Sigmoid colon (tissue), 7 donors: ENCODE data around the gene TNC. TPM values are rescaled to one million over a fixed set of nuclear protein-coding genes. Genes with fewer than 3 reads are reported as not detected.

Experiments used
- DNase-seq: peaks from one replicate; pipeline ENCODE4 v3.0.0-alpha.2; 2019
- H3K27ac ChIP-seq, 4 donors: fragments of 200-600 bp; sonication (generic); one replicate each; pipeline ENCODE4 v1.5.1; 2016 to 2019; ENCODE audit warnings: mild to moderate bottlenecking in 1 of 4
- H3K27me3 ChIP-seq, 3 donors: fragments of 200-600 bp; sonication (generic); one replicate each; pipeline ENCODE4 v1.5.1; 2019; ENCODE audit warnings: mild to moderate bottlenecking in 1 of 3
- H3K36me3 ChIP-seq, 4 donors: fragments of 200-600 bp; sonication (generic); one replicate each; pipeline ENCODE4 v1.5.1; 2016 to 2019
- H3K4me1 ChIP-seq, 4 donors: fragments of 200-600 bp; sonication (generic); one replicate each; pipeline ENCODE4 v1.5.1; 2017 to 2019
- H3K4me3 ChIP-seq, 4 donors: fragments of 200-600 bp; sonication (generic); one replicate each; pipeline ENCODE4 v1.5.1; 2017 to 2019; ENCODE audit warnings: mild to moderate bottlenecking in 2 of 4, moderate library complexity in 1 of 4
- H3K9me3 ChIP-seq, 4 donors: fragments of 200-600 bp in 3 of 4; sonication (generic) in 3 of 4; one replicate each; pipeline versions ENCODE4 v1.5.1 to v1.6.1; 2013 to 2019
- EP300 ChIP-seq, 4 donors: sonication (generic); formaldehyde crosslinking; IDR thresholded peaks; one replicate each; pipeline ENCODE4 v1.6.1; 2017; ENCODE audit warnings: antibody characterized with exemption in 4 of 4
- POLR2A ChIP-seq, 2 donors: fragments of 450-650 bp; IDR thresholded peaks; one replicate each; pipeline ENCODE4 v1.6.1; 2016; ENCODE audit warnings: antibody characterized with exemption in 2 of 2, mild to moderate bottlenecking in 2 of 2, moderate library complexity in 2 of 2
- POLR2AphosphoS5 ChIP-seq, 4 donors: sonication (generic); formaldehyde crosslinking; IDR thresholded peaks; one replicate each; pipeline ENCODE4 v1.6.1; 2017; ENCODE audit warnings: antibody characterized with exemption in 4 of 4
- WGBS, 2 donors: extraction: QIAGEN DNeasy Blood & Tissue Kit; methylation state at CpG; one replicate each; pipeline ENCODE4 v1.1.7; 2013; 5-methylcytosine and 5-hydroxymethylcytosine counted together
- intact Hi-C: fragments of 100-400 bp; cut with DNase I; formaldehyde crosslinking; loops from one replicate; pipeline ENCODE4 v1.15.1; 2023
- polyA plus RNA-seq, 3 donors: library from polyadenylated mRNA; stranded (reverse); fragments of 200-250 nt; gene quantifications; one replicate each; pipeline ENCODE4 v1.2.3, GENCODE V29; 2013
- total RNA-seq, 4 donors: library from RNA; depleted of rRNA; stranded (reverse); fragments of >200 nt; gene quantifications; one replicate each; pipeline ENCODE4 v1.1.0, GENCODE V29; 2016
- TF ChIP-seq, protein P1 (sequence below), 4 experiments: fragments of 450-650 bp in 3 of 4; fragments of 200-600 bp in 1 of 4; IDR thresholded peaks; one replicate each; pipeline ENCODE4 v1.5.1; 2016 to 2019; ENCODE audit warnings: antibody characterized with exemption in 4 of 4, mild to moderate bottlenecking in 3 of 4, moderate library complexity in 2 of 4
- donor health status: healthy with polysubstance abuse.
- donor health status: Bipolar disorder and iron deficiency.
- donor health status: healthy.

The TNC gene
- total and polyA plus RNA-seq, 7 donors: 0.69 to 742 (median 127) TPM

DNA sequence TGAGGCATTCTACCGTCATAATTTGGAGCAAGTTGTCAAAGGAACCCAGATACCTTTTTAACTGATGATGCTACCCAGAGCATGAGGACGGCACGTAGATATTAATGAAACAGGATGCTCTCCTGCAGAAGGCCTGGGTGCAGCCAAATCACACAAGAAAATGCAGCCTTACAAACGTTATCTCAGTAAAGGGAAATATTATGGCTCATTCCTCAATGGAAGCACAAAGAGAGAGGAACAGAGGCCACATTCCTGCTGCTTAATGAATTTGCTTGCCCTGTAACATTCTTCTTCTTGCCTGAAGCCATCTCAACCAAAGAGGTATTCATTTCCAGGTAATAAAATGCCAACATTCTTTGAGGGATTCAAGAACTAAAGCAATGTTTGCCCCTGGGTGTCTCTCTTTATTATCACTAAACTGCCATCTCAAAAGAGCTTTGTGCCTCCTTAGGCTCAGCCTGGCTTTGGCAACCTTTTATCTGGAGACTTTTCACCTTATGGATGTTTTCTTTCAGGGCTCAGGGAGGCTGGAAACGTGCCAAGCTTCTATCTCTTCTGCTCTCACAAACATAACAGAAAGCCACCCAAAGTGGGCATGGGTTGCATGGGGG lies 92.9 kb downstream of the TNC start:
- no peak for DNase-seq
- intact Hi-C loops: loop anchor here (5.0 kb wide), 2 partner anchors 37 to 92 kb away; partner anchors contain the start of gene TNC
- peak in 2 of 4 donors; percentile 17 to 51 for TF ChIP-seq POLR2AphosphoS5 (IDR thresholded peaks at IDR 0.05)
- TF ChIP-seq POLR2A (IDR thresholded peaks at IDR 0.05): no peak
- Histone ChIP-seq H3K27me3 (no peaks in the 10 kb centered on the region), H3K27ac (peak overlapping the region; percentile 23 to 90 (median 71)), H3K4me1 (peaks cover 0 to 45% (median 9%) of the 10 kb centered on the region in 4 donors), H3K9me3 (no peaks in the 10 kb centered on the region), H3K4me3 (no peak overlapping the region), H3K36me3 (peaks cover 21 to 100% (median 67%) of the 10 kb centered on the region in 4 donors)
- WGBS, 2 donors: 71 to 83% methylated on average over 5 of the region's 5 CpGs

DNA sequence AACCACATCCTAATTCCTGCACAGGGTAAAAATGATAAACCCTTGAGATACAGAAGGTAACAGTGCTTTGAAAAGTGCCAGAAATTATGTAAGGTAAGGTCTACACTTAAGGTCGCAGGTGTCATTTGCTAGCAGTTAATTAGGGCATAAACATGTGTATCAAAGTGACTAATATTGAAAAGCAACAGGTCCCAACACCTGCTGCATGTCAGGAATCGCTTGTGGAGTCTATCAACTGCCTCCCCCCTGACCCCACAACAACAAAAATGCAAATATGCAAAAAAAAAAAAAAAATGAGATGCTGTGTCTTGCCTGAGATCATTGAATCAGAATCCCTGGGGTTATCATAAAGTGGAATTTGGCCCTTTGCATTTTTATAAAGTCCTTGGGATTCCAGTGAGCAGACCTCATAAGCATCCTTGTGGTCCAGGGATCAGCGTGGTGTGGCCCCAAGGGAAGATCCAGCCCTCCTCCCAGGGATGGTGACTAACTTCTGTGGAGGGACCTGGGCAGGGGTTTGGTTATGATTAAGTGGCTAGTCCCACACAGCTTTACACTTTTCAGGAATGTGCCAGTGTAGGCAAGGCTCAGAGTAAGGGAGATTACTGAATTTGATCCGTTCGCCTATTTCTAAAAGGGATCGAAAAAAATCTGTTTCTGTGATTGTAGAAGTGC lies 95.1 kb downstream of the TNC start:
- no peak for DNase-seq
- no peaks in the 10 kb centered on the region for H3K27me3 ChIP-seq
- peak overlapping the region in 3 of 4 donors; percentile 52 to 90 (median 90) for H3K27ac ChIP-seq
- WGBS, 2 donors: 87 to 88% methylated on average over 6 of the region's 6 CpGs
- H3K4me3 ChIP-seq: no peak overlapping the region
- intact Hi-C loops: loop anchor here (5.0 kb wide), 2 partner anchors 39 to 94 kb away; partner anchors contain the start of gene TNC
- peaks cover 0 to 65% (median 28%) of the 10 kb centered on the region in 4 donors for H3K4me1 ChIP-seq
- peaks cover 11 to 80% (median 54%) of the 10 kb centered on the region in 4 donors for H3K36me3 ChIP-seq
- TF ChIP-seq, protein P1, sequence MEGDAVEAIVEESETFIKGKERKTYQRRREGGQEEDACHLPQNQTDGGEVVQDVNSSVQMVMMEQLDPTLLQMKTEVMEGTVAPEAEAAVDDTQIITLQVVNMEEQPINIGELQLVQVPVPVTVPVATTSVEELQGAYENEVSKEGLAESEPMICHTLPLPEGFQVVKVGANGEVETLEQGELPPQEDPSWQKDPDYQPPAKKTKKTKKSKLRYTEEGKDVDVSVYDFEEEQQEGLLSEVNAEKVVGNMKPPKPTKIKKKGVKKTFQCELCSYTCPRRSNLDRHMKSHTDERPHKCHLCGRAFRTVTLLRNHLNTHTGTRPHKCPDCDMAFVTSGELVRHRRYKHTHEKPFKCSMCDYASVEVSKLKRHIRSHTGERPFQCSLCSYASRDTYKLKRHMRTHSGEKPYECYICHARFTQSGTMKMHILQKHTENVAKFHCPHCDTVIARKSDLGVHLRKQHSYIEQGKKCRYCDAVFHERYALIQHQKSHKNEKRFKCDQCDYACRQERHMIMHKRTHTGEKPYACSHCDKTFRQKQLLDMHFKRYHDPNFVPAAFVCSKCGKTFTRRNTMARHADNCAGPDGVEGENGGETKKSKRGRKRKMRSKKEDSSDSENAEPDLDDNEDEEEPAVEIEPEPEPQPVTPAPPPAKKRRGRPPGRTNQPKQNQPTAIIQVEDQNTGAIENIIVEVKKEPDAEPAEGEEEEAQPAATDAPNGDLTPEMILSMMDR (IDR thresholded peaks at IDR 0.05): no peak
- TF ChIP-seq EP300 (IDR thresholded peaks at IDR 0.05): no peak
- TF ChIP-seq POLR2AphosphoS5 (IDR thresholded peaks at IDR 0.05): peak in 1 of 4 donors; percentile 8
- no peak for TF ChIP-seq POLR2A (IDR thresholded peaks at IDR 0.05)
- no peaks in the 10 kb centered on the region for H3K9me3 ChIP-seq

DNA sequence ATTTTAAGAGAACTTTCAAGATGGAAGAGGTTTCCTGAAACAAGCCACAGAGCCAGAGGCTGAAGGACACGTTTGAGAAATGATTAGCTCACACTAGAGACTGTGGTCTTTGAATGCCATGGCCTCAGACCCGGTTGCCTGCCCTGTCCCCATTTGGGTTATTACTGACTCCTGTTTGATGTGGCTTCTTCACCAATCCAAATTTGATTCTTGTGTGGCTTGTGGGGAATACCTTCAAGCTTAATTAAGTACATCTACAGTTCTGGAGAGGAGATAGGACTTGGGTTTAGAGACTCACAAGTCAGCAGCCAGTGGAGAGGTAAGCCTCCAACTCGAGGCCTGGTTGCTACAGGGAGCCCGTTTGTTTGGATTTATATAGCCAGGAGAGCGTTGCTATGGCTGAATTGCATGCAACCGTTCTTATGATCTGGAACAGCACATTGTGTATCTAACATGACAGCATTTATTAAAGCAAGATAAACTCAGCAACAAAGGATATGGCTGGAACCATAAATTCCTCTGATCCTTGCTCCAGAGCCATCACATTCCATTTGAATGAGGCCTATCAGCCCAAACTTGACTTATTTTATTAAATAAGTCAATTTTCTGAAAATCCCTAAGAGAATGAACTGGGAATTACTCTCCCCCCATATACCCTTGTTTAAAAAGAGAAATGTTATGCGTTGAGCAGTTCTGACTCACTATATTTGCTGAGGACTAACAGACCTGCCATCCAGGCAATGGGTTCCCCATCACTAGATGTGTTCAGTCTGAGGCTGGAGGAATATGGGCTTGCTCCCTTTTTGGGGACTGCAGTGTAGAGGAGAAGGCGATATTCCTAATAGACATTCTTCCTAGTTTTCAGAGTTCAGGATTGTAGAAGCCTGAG lies 99.2 kb downstream of the TNC start:
- intact Hi-C loops: loop anchor here (5.0 to 10.0 kb wide), 6 partner anchors 129 to 676 kb away; no protein-coding TSS in a partner anchor
- 33 to 55% methylated on average over 8 of the region's 8 CpGs for WGBS, 2 donors
- H3K4me1 ChIP-seq: peaks cover 0 to 61% (median 46%) of the 10 kb centered on the region in 4 donors
- no peaks in the 10 kb centered on the region for H3K9me3 ChIP-seq
- H3K36me3 ChIP-seq: peaks cover 10 to 39% (median 30%) of the 10 kb centered on the region in 4 donors
- no peak overlapping the region for H3K4me3 ChIP-seq
- no peaks in the 10 kb centered on the region for H3K27me3 ChIP-seq
- TF ChIP-seq, protein P1 (IDR thresholded peaks at IDR 0.05): no peak
- TF ChIP-seq EP300 (IDR thresholded peaks at IDR 0.05) (peak; percentile 96 to 99 (median 98)), POLR2AphosphoS5 (IDR thresholded peaks at IDR 0.05) (peak; percentile 86 to 94 (median 92)), POLR2A (IDR thresholded peaks at IDR 0.05) (no peak)
- peak; percentile 93 for DNase-seq
- H3K27ac ChIP-seq: peak overlapping the region; percentile 83 to 90 (median 88)

DNA sequence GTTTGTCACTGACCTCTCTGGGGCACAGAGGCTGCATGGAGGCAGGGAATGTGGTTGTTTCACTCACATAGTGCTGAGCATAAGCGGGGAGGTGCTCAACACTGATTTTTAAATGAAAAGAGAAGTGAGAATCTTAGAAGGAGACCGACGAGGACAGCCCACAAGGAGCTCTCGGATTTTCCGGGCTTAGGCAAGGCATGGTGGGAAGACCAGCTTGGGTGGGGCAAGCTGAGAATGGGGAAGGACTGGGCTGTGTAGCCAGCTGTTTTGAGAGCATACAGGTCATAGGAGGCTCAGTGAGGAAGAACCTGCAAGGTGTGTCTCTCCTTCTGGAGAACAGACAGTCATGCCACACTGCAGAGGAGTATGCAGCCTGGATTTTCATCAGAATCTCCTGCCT lies 101.6 kb downstream of the TNC start:
- peaks cover 0 to 58% (median 46%) of the 10 kb centered on the region in 4 donors for H3K4me1 ChIP-seq
- intact Hi-C loops: loop anchor here (5.0 to 10.0 kb wide), 6 partner anchors 131 to 674 kb away; no protein-coding TSS in a partner anchor

More for the DNA sequence above, 101.6 kb downstream of the TNC start:
- WGBS, 2 donors: 44 to 68% methylated on average over 5 of the region's 5 CpGs
- Histone ChIP-seq H3K9me3 (no peaks in the 10 kb centered on the region), H3K27ac (peak overlapping the region in 3 of 4 donors; percentile 85 to 90 (median 90)), H3K36me3 (peaks cover 7 to 14% (median 9%) of the 10 kb centered on the region in 4 donors), H3K4me3 (no peak overlapping the region), H3K27me3 (no peaks in the 10 kb centered on the region)
- DNase-seq: no peak
- TF ChIP-seq POLR2A (IDR thresholded peaks at IDR 0.05) (no peak), POLR2AphosphoS5 (IDR thresholded peaks at IDR 0.05) (no peak), EP300 (IDR thresholded peaks at IDR 0.05) (no peak)
- TF ChIP-seq, protein P1 (IDR thresholded peaks at IDR 0.05): no peak
